ENCODE results near the gene PATE3.

The PATE3 gene

DNA sequence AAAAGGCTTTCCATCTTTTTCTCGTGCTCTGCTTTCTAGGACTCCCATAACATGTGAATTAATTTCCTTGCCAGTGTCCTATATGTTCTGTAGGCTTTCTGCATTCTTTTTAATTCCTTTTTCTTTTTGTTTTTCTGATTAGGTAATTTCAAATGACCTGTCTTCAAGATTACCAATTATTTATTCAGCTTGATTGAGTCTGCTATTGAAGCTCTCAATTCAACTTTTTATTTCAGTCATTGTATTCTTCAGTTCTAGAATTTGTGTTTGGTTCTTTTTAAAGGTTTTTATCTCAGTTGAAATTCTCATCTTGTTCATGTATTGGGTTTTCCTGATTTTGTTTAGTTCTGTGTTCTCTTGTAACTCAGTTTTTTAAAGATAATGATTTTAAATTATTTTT is 14.5 kb downstream of the PATE3 start:
- no peak for ATAC-seq
- TF ChIP-seq TCF4 (CRISPR knock-in tag; IDR thresholded peaks at IDR 0.05; ENCODE audit: borderline replicate concordance) (no peak), GLIS3 (CRISPR knock-in tag; IDR thresholded peaks at IDR 0.05) (no peak), PPARA (CRISPR knock-in tag; IDR thresholded peaks at IDR 0.05; ENCODE audit: borderline replicate concordance) (no peak), CSDC2 (CRISPR knock-in tag; IDR thresholded peaks at IDR 0.05) (no peak), ZC3H10 (CRISPR knock-in tag; IDR thresholded peaks at IDR 0.05) (no peak)
- TF ChIP-seq, protein P1, sequence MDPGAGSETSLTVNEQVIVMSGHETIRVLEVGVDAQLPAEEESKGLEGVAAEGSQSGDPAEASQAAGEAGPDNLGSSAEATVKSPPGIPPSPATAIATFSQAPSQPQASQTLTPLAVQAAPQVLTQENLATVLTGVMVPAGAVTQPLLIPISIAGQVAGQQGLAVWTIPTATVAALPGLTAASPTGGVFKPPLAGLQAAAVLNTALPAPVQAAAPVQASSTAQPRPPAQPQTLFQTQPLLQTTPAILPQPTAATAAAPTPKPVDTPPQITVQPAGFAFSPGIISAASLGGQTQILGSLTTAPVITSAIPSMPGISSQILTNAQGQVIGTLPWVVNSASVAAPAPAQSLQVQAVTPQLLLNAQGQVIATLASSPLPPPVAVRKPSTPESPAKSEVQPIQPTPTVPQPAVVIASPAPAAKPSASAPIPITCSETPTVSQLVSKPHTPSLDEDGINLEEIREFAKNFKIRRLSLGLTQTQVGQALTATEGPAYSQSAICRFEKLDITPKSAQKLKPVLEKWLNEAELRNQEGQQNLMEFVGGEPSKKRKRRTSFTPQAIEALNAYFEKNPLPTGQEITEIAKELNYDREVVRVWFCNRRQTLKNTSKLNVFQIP (CRISPR knock-in tag; IDR thresholded peaks at IDR 0.05; ENCODE audit: borderline replicate concordance, low read depth) = no peak
- TF ChIP-seq, protein P2, sequence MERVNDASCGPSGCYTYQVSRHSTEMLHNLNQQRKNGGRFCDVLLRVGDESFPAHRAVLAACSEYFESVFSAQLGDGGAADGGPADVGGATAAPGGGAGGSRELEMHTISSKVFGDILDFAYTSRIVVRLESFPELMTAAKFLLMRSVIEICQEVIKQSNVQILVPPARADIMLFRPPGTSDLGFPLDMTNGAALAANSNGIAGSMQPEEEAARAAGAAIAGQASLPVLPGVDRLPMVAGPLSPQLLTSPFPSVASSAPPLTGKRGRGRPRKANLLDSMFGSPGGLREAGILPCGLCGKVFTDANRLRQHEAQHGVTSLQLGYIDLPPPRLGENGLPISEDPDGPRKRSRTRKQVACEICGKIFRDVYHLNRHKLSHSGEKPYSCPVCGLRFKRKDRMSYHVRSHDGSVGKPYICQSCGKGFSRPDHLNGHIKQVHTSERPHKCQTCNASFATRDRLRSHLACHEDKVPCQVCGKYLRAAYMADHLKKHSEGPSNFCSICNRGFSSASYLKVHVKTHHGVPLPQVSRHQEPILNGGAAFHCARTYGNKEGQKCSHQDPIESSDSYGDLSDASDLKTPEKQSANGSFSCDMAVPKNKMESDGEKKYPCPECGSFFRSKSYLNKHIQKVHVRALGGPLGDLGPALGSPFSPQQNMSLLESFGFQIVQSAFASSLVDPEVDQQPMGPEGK (CRISPR knock-in tag; IDR thresholded peaks at IDR 0.05; ENCODE audit: borderline replicate concordance) = no peak

DNA sequence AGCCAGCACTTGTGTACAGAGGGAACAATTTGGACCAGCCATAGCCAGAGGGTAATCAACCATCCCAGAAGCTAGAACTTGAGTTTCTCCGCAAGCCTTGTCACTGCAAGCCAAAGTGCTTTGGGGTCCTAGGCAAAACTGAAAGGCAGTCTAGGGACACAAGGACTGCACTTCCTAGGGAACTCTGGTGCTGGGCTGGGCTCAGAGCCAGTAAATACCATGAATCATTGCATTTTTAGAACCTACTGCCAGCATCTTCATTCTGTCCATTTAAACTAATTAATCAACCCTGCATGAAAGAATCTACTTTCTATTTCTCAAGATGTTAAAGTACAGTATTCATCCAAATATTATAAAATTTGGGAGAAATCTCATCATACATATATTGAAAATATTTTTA is 20.0 kb downstream of the PATE3 start:
- peak; percentile 51; the same call in 2 of the 3 replicates for ATAC-seq

DNA sequence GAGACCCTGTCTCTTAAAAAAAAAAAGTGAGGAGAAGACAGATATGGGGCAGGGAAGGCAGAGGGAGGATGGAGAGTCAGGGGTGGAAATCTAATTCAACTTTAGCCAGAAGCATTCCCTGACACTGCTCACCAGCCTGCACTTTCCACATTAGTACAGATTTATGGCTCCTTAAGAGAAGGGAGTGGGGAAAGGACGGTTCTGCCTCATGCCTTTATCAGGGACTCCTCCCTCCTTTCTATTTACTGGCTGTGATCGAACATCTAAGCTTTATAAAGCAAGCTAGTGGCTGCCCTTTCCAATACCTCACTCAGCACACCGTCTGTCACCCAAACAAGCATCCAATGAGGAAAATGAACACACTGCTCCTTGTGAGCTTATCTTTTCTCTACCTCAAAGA is 45.1 kb downstream of the PATE3 start, which contains the start of gene PATE4:
TSS of gene PATE4 (plus strand) at position 301 of the 400 bp plus-strand sequence. CDS start at position 345, 44 bp downstream.
- TF ChIP-seq, protein P3, sequence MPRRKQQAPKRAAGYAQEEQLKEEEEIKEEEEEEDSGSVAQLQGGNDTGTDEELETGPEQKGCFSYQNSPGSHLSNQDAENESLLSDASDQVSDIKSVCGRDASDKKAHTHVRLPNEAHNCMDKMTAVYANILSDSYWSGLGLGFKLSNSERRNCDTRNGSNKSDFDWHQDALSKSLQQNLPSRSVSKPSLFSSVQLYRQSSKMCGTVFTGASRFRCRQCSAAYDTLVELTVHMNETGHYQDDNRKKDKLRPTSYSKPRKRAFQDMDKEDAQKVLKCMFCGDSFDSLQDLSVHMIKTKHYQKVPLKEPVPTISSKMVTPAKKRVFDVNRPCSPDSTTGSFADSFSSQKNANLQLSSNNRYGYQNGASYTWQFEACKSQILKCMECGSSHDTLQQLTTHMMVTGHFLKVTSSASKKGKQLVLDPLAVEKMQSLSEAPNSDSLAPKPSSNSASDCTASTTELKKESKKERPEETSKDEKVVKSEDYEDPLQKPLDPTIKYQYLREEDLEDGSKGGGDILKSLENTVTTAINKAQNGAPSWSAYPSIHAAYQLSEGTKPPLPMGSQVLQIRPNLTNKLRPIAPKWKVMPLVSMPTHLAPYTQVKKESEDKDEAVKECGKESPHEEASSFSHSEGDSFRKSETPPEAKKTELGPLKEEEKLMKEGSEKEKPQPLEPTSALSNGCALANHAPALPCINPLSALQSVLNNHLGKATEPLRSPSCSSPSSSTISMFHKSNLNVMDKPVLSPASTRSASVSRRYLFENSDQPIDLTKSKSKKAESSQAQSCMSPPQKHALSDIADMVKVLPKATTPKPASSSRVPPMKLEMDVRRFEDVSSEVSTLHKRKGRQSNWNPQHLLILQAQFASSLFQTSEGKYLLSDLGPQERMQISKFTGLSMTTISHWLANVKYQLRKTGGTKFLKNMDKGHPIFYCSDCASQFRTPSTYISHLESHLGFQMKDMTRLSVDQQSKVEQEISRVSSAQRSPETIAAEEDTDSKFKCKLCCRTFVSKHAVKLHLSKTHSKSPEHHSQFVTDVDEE (CRISPR knock-in tag; IDR thresholded peaks at IDR 0.05) = no peak
- TF ChIP-seq BACH2 (CRISPR knock-in tag; IDR thresholded peaks at IDR 0.05; ENCODE audit: borderline replicate concordance) (no peak), ZNF8 (CRISPR knock-in tag; IDR thresholded peaks at IDR 0.05) (no peak), ZFP3 (CRISPR knock-in tag; IDR thresholded peaks at IDR 0.05) (no peak), OSR1 (CRISPR knock-in tag; IDR thresholded peaks at IDR 0.05) (no peak), TOX (CRISPR knock-in tag; IDR thresholded peaks at IDR 0.05; ENCODE audit: borderline replicate concordance) (no peak), RARB (CRISPR knock-in tag; IDR thresholded peaks at IDR 0.05) (no peak), ZNF70 (CRISPR knock-in tag; IDR thresholded peaks at IDR 0.05) (no peak), GLIS3 (CRISPR knock-in tag; IDR thresholded peaks at IDR 0.05) (no peak), PPARA (CRISPR knock-in tag; IDR thresholded peaks at IDR 0.05; ENCODE audit: borderline replicate concordance) (no peak), CSDC2 (CRISPR knock-in tag; IDR thresholded peaks at IDR 0.05) (no peak), ZFP30 (CRISPR knock-in tag; IDR thresholded peaks at IDR 0.05) (no peak), SNAI2 (CRISPR knock-in tag; IDR thresholded peaks at IDR 0.05) (no peak)
- TF ChIP-seq, protein P2 (CRISPR knock-in tag; IDR thresholded peaks at IDR 0.05; ENCODE audit: borderline replicate concordance) = no peak
- TF ChIP-seq, protein P4, sequence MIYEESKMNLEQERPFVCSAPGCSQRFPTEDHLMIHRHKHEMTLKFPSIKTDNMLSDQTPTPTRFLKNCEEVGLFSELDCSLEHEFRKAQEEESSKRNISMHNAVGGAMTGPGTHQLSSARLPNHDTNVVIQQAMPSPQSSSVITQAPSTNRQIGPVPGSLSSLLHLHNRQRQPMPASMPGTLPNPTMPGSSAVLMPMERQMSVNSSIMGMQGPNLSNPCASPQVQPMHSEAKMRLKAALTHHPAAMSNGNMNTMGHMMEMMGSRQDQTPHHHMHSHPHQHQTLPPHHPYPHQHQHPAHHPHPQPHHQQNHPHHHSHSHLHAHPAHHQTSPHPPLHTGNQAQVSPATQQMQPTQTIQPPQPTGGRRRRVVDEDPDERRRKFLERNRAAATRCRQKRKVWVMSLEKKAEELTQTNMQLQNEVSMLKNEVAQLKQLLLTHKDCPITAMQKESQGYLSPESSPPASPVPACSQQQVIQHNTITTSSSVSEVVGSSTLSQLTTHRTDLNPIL (CRISPR knock-in tag; IDR thresholded peaks at IDR 0.05; ENCODE audit: low read depth) = no peak
- TF ChIP-seq, protein P5, sequence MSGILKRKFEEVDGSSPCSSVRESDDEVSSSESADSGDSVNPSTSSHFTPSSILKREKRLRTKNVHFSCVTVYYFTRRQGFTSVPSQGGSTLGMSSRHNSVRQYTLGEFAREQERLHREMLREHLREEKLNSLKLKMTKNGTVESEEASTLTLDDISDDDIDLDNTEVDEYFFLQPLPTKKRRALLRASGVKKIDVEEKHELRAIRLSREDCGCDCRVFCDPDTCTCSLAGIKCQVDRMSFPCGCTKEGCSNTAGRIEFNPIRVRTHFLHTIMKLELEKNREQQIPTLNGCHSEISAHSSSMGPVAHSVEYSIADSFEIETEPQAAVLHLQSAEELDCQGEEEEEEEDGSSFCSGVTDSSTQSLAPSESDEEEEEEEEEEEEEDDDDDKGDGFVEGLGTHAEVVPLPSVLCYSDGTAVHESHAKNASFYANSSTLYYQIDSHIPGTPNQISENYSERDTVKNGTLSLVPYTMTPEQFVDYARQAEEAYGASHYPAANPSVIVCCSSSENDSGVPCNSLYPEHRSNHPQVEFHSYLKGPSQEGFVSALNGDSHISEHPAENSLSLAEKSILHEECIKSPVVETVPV (CRISPR knock-in tag; IDR thresholded peaks at IDR 0.05) = no peak
- ATAC-seq = no peak

More for the DNA sequence above, 20.0 kb downstream of the PATE3 start:
- TF ChIP-seq, protein P3 (CRISPR knock-in tag; IDR thresholded peaks at IDR 0.05) = no peak
- TF ChIP-seq ZNF8 (CRISPR knock-in tag; IDR thresholded peaks at IDR 0.05) (no peak), ISL1 (CRISPR knock-in tag; IDR thresholded peaks at IDR 0.05) (0 out of 2 replicates have a peak, but pooled peaks have one; percentile 21)
